HG02678 (cell line): ENCODE measurements around the gene NOL11.
"Not testable (repeated sequence)": the region's sequence is repeated elsewhere in the genome, so short reads cannot be mapped to it uniquely, and the experiment has no call there.

ENCODE experiments used
- ATAC-seq: cut with Tn5 transposase; IDR thresholded peaks from one replicate; pipeline ENCODE4 v1.9.1; 2021; ENCODE audit warnings: mild to moderate bottlenecking, moderate library complexity; ENCODE audit not compliant: unreplicated experiment

The NOL11 gene

DNA sequence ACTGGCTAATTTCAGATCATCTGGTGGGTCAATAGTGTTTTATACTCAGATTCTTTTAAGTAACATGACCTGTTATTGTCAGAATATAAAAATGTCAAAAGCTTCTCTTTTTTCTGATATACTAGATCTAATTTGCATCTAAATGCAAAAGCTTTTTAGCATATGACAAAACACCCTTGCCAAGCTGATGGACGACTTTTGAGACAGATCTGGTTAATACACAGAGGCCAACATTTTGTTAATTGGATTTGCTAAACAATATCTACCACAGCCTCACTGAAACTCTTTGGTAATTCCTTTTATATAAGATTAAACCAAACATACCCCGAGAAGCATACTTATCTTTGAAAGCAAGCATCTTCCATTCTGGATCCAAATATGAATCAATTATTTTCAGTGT lies 10.3 kb upstream of the NOL11 start:
- no peak for ATAC-seq

DNA sequence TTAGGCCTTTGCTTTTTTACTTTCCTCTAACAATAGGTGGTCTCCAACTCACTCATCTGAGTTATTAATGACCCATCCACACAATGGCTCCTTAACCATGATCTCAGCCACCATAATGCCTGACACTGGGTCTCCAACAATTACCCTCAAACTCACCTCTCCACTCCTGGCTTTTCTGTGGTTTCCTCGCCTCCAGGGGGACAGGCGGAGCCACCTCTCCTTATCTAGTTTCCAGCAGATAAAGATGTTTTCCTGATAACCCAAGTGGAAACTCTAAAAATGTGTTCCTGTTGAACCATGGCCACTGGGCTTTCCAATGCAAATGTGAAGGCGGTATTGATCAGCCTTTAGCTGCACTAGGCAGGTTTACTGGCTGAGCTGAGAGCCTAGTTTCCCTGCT lies 9.4 kb upstream of the NOL11 start:
- no peak for ATAC-seq

GRCh38 chr17:67711916-67712315 lies 5.8 kb upstream of the NOL11 start:
- no peak for ATAC-seq

DNA sequence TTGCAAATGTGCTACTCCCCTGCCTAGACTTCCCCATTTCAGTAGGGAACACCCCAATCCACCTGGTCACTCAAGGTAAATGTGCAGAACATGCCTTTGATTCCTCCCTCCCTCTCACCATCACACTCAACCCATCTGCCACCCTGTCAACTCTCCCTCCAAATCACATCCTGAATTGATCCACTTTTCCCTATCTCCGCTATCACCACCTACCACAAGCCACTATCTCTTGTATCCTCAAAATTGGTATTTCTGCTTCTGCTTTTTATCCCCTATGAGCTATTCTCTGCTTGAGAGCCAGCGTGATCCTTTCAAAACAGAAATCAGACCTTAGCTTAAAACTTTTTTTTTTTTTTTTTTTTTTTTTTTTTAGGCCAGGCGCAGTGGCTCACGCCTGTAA lies 5.4 kb upstream of the NOL11 start:
- no peak for ATAC-seq

DNA sequence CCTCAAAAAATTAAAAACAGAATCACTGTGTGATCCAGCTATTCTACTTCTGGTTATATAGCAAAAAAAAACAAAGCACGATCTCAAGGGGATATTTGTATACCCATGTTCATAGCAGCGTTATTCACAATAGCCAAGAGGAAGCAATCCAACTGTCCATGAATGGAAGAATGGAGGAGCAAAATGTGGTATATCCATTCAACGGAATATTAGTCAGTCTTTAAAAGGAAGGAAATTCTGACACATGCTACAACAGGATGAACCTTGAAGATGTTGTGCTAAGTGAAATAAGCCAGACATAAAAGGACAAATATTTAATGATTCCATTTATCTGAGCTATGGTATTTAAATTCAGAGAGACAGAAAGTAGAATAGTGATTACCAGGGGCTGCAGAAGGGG lies 4.6 kb upstream of the NOL11 start:
- no peak for ATAC-seq

GRCh38 chr17:67716405-67716798 lies 1.3 kb upstream of the NOL11 start:
- no peak for ATAC-seq

DNA sequence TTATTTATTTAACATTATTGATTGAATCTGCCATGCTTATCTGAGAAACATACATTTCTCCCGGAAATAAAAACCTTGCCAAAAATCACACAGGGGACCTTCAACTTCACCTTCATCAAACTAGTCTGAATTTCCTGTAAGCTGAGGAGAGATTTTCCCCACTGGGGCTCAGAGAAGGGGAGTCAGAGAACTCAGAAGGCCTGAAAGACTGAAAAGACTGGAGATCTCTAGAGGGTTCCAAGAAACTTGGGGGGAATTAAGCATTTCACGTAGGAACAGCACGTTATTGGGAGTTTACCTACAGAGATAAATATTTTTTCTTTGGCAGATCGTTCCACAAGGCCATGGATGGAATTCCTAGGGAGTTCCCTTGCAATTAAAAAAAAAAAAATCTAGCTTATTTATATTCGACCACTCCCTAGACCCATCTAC lies 528 bp upstream of the NOL11 start:
- no peak for ATAC-seq

DNA sequence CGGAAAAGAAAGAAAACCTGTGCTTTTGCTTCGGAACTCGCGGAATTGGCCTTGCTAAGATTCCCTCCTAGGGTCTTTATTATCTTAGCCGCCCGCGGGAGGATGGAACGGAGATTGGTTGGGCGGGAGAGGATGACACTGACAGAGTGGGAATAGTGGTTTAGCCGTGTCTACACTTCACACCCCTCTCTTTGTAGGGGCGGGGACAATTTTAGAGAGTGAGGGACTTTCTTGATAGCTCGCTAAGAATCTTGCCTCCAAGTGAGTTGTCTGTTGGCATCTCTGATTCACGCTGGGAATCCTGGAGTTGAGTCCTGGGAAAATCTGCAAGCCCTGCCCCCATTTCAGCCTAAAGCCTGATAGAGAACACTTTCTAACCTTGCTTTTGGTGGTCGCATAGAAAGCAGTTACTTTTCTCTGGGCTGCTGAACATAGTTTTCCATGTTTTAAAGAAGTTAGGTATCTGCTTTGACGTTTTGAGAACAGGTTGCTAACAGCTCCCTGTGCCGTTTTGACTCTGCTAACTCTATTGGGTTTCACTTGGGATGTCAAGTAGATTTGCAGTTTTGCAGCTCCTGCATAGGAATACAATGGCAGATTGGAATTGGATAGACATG lies 697 bp downstream of the NOL11 start:
- no peak for ATAC-seq

- no peak for ATAC-seq
These were observed 7.6 kb downstream of the NOL11 start for GRCh38 chr17:67725373-67725791.

GRCh38 chr17:67725807-67726206 lies 8.1 kb downstream of the NOL11 start:
- ATAC-seq: no peak

DNA sequence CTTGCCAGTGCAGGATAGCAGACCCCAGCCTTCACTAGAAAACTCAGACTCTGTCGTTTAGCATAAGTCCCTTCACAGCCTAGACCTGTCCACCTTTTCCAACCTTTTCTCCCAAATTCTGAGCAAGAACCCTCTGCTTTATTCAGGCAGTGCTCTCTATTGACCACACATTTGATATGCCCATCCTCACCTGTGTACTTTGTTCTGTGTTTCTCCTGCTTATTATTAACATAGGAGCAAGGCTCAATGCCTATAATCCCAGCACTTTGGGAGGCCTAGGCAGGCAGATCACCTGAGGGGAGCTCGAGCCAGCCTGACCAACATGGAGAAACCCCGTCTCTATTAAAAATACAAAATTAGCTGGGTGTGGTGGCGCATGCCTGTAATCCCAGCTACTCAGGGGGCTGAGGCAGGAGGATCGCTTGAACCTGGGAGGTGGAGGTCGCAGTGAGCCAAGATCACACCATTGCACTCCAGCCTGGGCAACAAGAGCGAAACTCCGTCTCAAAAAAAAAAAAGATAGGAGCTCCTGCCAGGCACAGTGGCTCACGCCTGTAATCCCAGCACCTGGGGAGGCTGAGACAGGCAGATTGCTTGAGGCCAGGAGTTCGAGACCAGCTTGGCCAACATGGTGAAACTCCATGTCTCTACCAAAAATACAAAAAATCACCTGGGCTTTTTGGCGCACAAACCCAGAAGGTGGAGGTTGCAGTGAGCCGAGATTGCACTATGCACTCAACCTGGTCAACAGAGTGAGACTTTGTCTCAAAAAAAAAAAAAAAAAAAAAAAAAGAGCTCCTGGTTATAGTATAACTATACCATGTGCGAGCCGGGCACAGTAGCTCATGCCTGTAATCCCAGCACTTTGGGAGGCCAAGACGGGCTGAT lies 9.7 kb downstream of the NOL11 start:
- not testable (repeated sequence) for ATAC-seq

GRCh38 chr17:67729903-67730302 lies 12.2 kb downstream of the NOL11 start:
- no peak for ATAC-seq

DNA sequence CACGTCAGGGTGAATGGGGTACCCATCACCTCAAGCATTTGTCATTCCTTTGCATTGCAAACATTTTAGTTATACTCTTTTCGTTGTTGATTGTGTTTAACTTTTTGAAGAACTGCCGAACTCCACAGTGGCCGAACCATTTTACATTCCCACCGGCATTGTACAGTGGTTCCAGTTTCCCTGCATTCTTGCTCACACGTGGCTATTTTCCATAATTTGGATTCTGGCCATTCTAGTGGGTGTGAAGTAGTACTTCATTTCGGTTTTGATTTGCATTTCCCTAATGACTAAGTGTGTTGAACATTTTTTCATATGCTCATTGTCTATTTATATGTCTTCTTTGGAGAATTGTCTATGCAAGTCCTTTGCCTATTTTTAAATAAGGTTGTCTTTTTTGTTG lies 13.0 kb downstream of the NOL11 start:
- no peak for ATAC-seq

DNA sequence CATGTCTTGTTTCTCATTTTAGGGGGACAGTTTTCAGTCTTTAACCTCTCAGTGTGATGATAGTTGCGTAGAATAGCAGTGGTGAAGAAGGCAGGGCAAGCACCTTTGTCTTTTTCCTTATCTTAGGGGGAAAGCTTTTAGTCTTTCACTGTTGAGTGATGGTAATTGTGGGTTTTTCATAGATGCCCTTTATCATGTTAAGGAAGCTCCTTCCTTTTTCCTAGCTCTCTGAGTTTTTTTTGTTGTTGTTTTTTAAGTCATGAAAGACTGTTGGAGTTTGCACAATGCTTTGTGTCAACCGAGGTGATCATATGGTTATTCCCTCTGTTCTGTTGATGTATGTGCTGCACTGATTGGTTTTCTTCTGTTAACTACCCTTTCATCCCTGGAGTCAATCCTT lies 15.7 kb downstream of the NOL11 start:
- no peak for ATAC-seq

DNA sequence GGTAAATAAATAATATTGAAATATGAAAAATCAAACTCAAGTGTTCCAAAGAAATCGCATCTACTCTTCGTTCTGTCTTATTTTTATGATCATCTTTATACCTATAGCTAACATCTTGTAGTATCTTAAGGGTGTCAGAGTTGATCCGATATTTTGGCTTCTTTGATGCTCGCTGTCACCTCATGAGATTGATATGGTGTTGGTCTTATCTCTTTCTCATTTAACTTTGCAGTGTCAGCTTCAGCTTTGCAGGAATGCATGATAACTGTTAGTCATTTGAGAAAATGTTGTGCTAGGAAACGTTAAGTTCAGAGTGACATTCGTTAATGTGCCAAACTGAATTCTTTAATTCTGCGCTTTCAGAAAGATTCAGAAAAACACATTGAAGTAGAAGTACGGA lies 19.4 kb downstream of the NOL11 start:
- no peak for ATAC-seq

- no peak for ATAC-seq
These were observed 24.3 kb downstream of the NOL11 start for GRCh38 chr17:67742025-67742424.

DNA sequence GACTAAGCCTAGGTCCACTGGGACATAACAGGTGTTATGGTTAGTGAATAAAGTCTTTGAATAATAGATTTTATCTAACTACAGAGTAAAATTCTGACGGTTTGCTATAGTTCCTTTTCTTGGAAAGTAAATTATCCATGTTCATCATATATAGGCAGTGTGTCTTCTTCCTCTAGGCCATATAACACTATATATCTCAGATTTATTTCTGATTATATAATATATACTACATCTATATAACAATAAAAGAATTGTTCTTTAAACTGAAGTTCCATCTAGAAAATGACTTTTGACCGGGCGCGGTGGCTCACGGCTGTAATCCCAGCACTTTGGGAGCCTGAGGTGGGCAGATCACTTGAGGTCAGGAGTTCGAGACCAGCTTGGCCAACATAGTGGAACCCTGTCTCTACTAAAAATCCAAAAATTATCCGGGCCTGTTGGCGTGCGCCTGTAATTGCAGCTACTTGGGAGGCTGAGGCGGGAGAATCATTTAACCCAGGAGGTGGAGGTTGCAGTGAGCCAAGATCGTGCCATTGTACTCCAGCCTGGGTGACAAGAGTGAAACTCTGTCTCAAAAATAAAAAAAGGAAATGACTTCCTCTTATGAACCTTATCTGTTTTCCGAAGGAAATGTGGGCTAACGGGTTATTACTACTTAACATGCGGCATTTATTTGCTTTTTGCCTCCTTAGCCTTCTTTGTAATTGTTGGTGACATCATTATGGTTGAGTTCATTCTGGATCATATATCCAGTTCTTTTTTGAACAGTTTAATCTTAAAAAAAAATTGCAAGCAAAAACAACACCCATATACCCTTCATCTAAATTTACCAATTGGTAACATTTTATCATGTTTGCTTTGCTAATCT lies 29.2 kb downstream of the NOL11 start:
- no peak for ATAC-seq

- ATAC-seq: no peak
These were observed 30.0 kb downstream of the NOL11 start for GRCh38 chr17:67747681-67748235.

DNA sequence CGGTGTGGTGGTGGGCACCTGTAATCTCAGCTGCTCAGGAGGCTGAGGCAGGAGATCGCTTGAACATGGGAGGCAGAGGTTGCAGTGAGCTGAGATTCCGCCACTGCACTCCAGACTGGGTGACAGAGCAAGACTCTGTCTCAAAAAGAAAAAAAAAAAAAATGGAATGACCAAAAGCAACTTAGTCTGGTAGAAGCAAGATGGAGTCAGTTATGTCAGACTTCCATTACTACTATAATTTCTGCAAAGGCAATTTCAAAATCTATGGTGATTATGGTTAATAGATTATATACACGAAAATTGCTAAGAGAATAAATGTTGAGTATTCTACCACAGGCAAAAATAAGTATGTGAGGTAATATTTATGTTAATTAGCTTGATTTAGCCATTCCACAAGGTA lies 32.3 kb downstream of the NOL11 start:
- ATAC-seq: no peak

DNA sequence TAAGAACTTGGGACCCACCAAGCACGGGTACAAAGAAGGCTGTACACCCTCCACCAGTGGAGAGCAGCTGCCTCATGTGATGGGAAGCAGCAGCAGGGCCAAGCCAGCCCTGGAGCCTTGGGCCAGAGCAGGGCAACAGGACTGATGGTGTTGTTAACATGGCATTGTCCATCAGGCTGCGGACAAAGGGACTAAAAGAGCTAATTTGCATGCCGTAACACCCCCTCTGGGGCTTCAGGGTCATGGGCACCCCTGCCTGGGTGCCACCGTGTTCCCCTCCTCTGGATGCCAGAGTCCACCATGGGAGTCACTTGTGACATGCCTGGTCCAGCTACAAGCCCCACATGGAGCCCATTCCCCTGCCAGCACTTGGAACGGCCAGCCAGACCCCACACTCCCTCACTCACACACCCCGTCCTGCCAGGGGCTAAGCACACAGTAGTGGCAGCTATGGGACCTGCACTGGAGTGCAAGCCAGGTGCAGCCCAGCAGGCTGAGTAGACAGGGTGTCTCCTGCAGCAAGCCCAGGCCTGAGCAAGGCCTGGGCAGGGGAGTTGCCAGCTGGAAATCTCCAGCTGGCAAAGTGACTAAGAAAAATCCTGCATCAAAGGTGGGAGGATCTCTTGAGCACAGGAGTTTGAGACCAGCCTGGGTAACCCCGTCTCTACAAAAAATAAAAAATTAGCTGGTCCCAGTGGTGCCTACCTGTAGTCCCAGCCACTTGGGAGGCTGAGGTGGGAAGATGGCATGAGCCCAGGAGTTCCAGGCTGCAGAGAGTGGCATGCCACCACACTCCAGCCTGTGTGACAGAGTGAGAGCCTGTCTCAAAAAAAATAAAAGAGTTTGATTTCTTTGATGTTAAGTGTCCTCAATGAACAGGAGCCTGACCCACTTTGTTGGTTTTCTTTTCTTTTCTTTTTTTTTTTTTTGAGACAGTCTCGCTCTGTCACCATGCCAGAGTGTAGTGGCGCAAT lies 33.7 kb downstream of the NOL11 start:
- no peak for ATAC-seq
